ENCODE results near the gene MEST.

GRCh38 chr7:130478991-130479390 lies 12.9 kb upstream of the MEST start:
- TF ChIP-seq CTCF (IDR thresholded peaks at IDR 0.05), result no peak
- no peak for TF ChIP-seq POLR2AphosphoS5 (IDR thresholded peaks at IDR 0.05; ENCODE audit: low read depth, low read length)
- no peak for TF ChIP-seq PBX3 (IDR thresholded peaks at IDR 0.05)

Measured in SK-N-SH (cell line).